ENCODE measurements around the gene CHKA. TPM values are rescaled to one million over a fixed set of nuclear protein-coding genes. Genes with fewer than 3 reads are reported as not detected.

CHKA gene
- total and polyA plus RNA-seq, 2 donors (not counting 3 experiments of a cell fraction or from before 2014, with no cell fraction given), result 21.4 to 25.1 TPM

DNA sequence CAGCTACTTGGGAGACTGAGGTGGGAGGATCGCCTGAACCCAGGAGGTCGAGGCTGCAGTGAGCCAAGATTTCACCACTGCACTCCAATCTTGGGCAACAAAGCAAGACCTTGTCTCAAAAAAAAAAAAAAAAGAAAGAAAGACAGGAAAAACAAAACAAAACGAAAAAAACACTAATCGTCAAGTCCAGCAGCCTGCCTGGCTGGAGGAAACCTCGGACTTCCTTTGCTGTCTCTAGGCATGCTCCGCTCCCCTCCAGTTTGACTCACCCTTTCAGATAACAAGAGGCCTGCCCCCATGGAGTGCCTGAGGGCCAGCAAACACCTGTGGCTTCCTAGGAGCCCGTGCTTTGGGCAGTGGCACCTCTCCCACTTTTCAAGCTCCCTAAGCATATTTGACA lies 28.8 kb upstream of the CHKA start:
- no peaks in the 10 kb centered on the region for H3K9me3 ChIP-seq (replicated peaks; ENCODE audit: control insufficient read depth, insufficient read depth, low read length)
- H3K4me3 ChIP-seq (replicated peaks in 1 of 3; ENCODE audit: insufficient read depth in 1 of 3, low read depth in 1 of 3, low read length in 3 of 3), result no peak overlapping the region
- H3K4me1 ChIP-seq (ENCODE audit: control insufficient read depth, extremely low read depth, insufficient read depth, low read length), result peaks cover 21% of the 10 kb centered on the region
- CTCF ChIA-PET, result interaction anchor here (1.4 kb wide), 1 partner anchor 59 kb away, joined by 3 read pairs; no protein-coding TSS in a partner anchor
- no peaks in the 10 kb centered on the region for H4K20me1 ChIP-seq (replicated peaks; ENCODE audit: control insufficient read depth, extremely low read depth, insufficient read depth, low read length)
- dilution Hi-C loops (cut with MboI; ENCODE audit: extremely low pct_ligation_motif_present, low sequenced_read_pairs), result no loop called here
- H2AFZ ChIP-seq (ENCODE audit: low read depth, low read length), result peak overlapping the region; percentile 47
- H3K9me1 ChIP-seq (replicated peaks; ENCODE audit: control insufficient read depth, extremely low read depth, insufficient read depth, low read length), result no peaks in the 10 kb centered on the region
- no peaks in the 10 kb centered on the region for H3K36me3 ChIP-seq (ENCODE audit: control insufficient read depth in 2 of 2, extremely low read depth in 1 of 2, insufficient read depth in 2 of 2, low read length in 2 of 2)
- H3K27me3 ChIP-seq (ENCODE audit: control insufficient read depth in 2 of 2, insufficient read depth in 2 of 2, low read length in 2 of 2), result no peaks in the 10 kb centered on the region
- peak; percentile 96 for FAIRE-seq
- peak; percentile 88 for DNase-seq (ENCODE audit: low read depth, low spot score)
- peak overlapping the region; percentile 33 for H3K4me2 ChIP-seq (ENCODE audit: insufficient read depth, low read length)
- no peaks in the 10 kb centered on the region for H3K79me2 ChIP-seq (ENCODE audit: control insufficient read depth, insufficient read depth, low read length)
- TF ChIP-seq JUN (IDR thresholded peaks at IDR 0.05; ENCODE audit: borderline replicate concordance, insufficient read depth, insufficient read length, low read depth) (no peak), FOS (IDR thresholded peaks at IDR 0.05; ENCODE audit: borderline replicate concordance, insufficient read depth, low read length) (no peak), POLR2A (IDR thresholded peaks at IDR 0.05; ENCODE audit: low read depth, low read length) (no peak), EZH2 (IDR thresholded peaks at IDR 0.05; ENCODE audit: borderline replicate concordance, low read depth, low read length, severe bottlenecking) (no peak), GATA2 (IDR thresholded peaks at IDR 0.05; ENCODE audit: insufficient read depth, insufficient read length, low read depth, low read length) (no peak), POLR2AphosphoS5 (IDR thresholded peaks at IDR 0.05; ENCODE audit: insufficient read depth, low read depth, low read length) (no peak), MYC (IDR thresholded peaks at IDR 0.05; ENCODE audit: low read depth, low read length) (no peak)
- TF ChIP-seq, protein P1, sequence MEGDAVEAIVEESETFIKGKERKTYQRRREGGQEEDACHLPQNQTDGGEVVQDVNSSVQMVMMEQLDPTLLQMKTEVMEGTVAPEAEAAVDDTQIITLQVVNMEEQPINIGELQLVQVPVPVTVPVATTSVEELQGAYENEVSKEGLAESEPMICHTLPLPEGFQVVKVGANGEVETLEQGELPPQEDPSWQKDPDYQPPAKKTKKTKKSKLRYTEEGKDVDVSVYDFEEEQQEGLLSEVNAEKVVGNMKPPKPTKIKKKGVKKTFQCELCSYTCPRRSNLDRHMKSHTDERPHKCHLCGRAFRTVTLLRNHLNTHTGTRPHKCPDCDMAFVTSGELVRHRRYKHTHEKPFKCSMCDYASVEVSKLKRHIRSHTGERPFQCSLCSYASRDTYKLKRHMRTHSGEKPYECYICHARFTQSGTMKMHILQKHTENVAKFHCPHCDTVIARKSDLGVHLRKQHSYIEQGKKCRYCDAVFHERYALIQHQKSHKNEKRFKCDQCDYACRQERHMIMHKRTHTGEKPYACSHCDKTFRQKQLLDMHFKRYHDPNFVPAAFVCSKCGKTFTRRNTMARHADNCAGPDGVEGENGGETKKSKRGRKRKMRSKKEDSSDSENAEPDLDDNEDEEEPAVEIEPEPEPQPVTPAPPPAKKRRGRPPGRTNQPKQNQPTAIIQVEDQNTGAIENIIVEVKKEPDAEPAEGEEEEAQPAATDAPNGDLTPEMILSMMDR (IDR thresholded peaks at IDR 0.05; ENCODE audit: extremely low read depth in 1 of 2, insufficient read depth in 1 of 2, low read depth in 1 of 2, low read length in 2 of 2), result no peak
- TF ChIP-seq, protein P2, sequence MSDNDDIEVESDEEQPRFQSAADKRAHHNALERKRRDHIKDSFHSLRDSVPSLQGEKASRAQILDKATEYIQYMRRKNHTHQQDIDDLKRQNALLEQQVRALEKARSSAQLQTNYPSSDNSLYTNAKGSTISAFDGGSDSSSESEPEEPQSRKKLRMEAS (IDR thresholded peaks at IDR 0.05; ENCODE audit: insufficient read depth, insufficient read length), result no peak
- no TSS peak for BruUV-seq (replicated peaks)
- peak overlapping the region; percentile 9 for H3K27ac ChIP-seq (ENCODE audit: insufficient read depth, low read depth, low read length)
- intact Hi-C loops (cut with micrococcal nuclease), result no loop called here
- POLR2A ChIA-PET, result no interaction called here
- H3K9ac ChIP-seq (replicated peaks; ENCODE audit: extremely low read depth, insufficient read depth, low read length), result no peak overlapping the region

Data from endothelial cell of umbilical vein (primary cell).